DOHH2 (cell line): ENCODE data around the gene PDZD4.

Experiments
- CTCF ChIP-seq: fragments of 200-600 bp; sonication (generic); IDR thresholded peaks from one replicate; pipeline ENCODE4 v1.5.1; 2014; ENCODE audit warnings: antibody characterized with exemption, mild to moderate bottlenecking, low read depth, low read length; ENCODE audit not compliant: poor library complexity, severe bottlenecking
- EZH2phosphoT487 ChIP-seq: fragments of 200-600 bp; sonication (generic); IDR thresholded peaks from 2 replicates; pipeline ENCODE4 v1.6.1; 2017; ENCODE audit warnings: borderline replicate concordance, mild to moderate bottlenecking, antibody characterized with exemption, low read length, moderate library complexity, mixed read lengths

GRCh38 chrX:153820601-153821000, 9.7 kb downstream of the PDZD4 start:
- TF ChIP-seq CTCF: no peak
- no peak for TF ChIP-seq EZH2phosphoT487
